Keratinocyte (primary cell): ENCODE measurements around the gene RNF144A.

ENCODE experiments used
- CTCF ChIP-seq, 3 experiments: IDR thresholded peaks in 1 of 3; conservative IDR thresholded peaks in 1 of 3; optimal IDR thresholded peaks in 1 of 3; 2 replicates in 2 of 3; 3 replicates in 1 of 3; pipeline versions ENCODE3 to v1.5.1; 2011; ENCODE audit warnings: low read length in 3 of 3, mild to moderate bottlenecking in 3 of 3, moderate library complexity in 2 of 3, control low read depth in 1 of 3, inconsistent platforms in 1 of 3; ENCODE audit not compliant: insufficient read depth in 2 of 3; ENCODE audit errors: extremely low read depth in 1 of 3
- EZH2 ChIP-seq: IDR thresholded peaks from one replicate; pipeline ENCODE4 v1.6.1; 2012; ENCODE audit warnings: inconsistent platforms, mild to moderate bottlenecking, low read length, moderate library complexity

GRCh38 chr2:6940820-6941219 lies 23.6 kb downstream of the RNF144A start:
- TF ChIP-seq CTCF (optimal IDR thresholded peaks at IDR 0.05 in 1 of 3, IDR thresholded peaks at IDR 0.05 in 1 of 3, conservative IDR thresholded peaks at IDR 0.05 in 1 of 3; ENCODE audit: extremely low read depth in 1 of 3, insufficient read depth in 2 of 3, low read length in 3 of 3) = no peak
- TF ChIP-seq EZH2 = no peak
